NCI-H1092 treated with DMSO at 0.1 percent for 48 hours (cell line): Measurements from ENCODE around the gene CFAP299.

Experiments
- DNase-seq: peaks from one replicate; lab custom pipeline; 2025; lab: John Stamatoyannopoulos, UW

CFAP299 gene

GRCh38 chr4:80839281-80839680 is 503.8 kb downstream of the CFAP299 start:
- no peak for DNase-seq

GRCh38 chr4:80839792-80840191 is 504.3 kb downstream of the CFAP299 start:
- DNase-seq: no peak

GRCh38 chr4:80840396-80840795 is 504.9 kb downstream of the CFAP299 start:
- no peak for DNase-seq

- DNase-seq: no peak
These were observed 506.2 kb downstream of the CFAP299 start for GRCh38 chr4:80841587-80842281.

- DNase-seq: no peak
These were observed 510.7 kb downstream of the CFAP299 start for GRCh38 chr4:80846210-80846609.

GRCh38 chr4:80852061-80852460 is 516.5 kb downstream of the CFAP299 start:
- no peak for DNase-seq

GRCh38 chr4:80873571-80873970 is 538.0 kb downstream of the CFAP299 start:
- no peak for DNase-seq

- DNase-seq: no peak
These were observed 539.4 kb downstream of the CFAP299 start for GRCh38 chr4:80874979-80875378.

- DNase-seq: no peak
These were observed 540.1 kb downstream of the CFAP299 start for GRCh38 chr4:80875642-80876041.

GRCh38 chr4:80876810-80877209 is 541.3 kb downstream of the CFAP299 start:
- no peak for DNase-seq

GRCh38 chr4:80878218-80878617 is 542.7 kb downstream of the CFAP299 start:
- no peak for DNase-seq

GRCh38 chr4:80897537-80898303 is 562.2 kb downstream of the CFAP299 start:
- DNase-seq: no peak

- DNase-seq: no peak
These were observed 565.4 kb downstream of the CFAP299 start for GRCh38 chr4:80900908-80901307.

GRCh38 chr4:80903020-80903419 is 567.5 kb downstream of the CFAP299 start:
- DNase-seq: no peak

GRCh38 chr4:80909938-80910337 is 574.4 kb downstream of the CFAP299 start:
- DNase-seq: no peak

GRCh38 chr4:80911458-80911857 is 575.9 kb downstream of the CFAP299 start:
- DNase-seq: no peak

- DNase-seq: no peak
These were observed 576.8 kb downstream of the CFAP299 start for GRCh38 chr4:80912350-80912749.

- no peak for DNase-seq
These were observed 577.9 kb downstream of the CFAP299 start for GRCh38 chr4:80913381-80913780.

- no peak for DNase-seq
These were observed 581.2 kb downstream of the CFAP299 start for GRCh38 chr4:80916770-80917169.

GRCh38 chr4:80918004-80918403 is 582.5 kb downstream of the CFAP299 start:
- no peak for DNase-seq

GRCh38 chr4:80921441-80921840 is 585.9 kb downstream of the CFAP299 start:
- DNase-seq: no peak

GRCh38 chr4:80922941-80923340 is 587.4 kb downstream of the CFAP299 start:
- DNase-seq: no peak

GRCh38 chr4:80925293-80925692 is 589.8 kb downstream of the CFAP299 start:
- no peak for DNase-seq

- DNase-seq: no peak
These were observed 590.9 kb downstream of the CFAP299 start for GRCh38 chr4:80926446-80926845.
